GM23338 (cell line): ENCODE data around the gene NHLRC4. TPM values are rescaled to one million over a fixed set of nuclear protein-coding genes. Genes with fewer than 3 reads are reported as not detected.
A peak's percentile ranks its signal among the peaks of the same experiment; 100 is the strongest.

ENCODE experiments used
- ATAC-seq: fragments of 200-7000 bp; cut with Tn5 transposase; 3 replicates; pipeline ENCODE4 v1.9.1; 2020
- DNase-seq: peaks from one replicate; pipeline ENCODE4 v3.0.0-alpha.2; 2015; ENCODE audit warnings: low spot score
- H2AFZ ChIP-seq: fragments of 200-600 bp; sonication (generic); 2 replicates; pipeline ENCODE4 v1.8.0; 2016; ENCODE audit warnings: antibody characterized with exemption, mild to moderate bottlenecking, moderate library complexity
- H3F3A ChIP-seq: fragments of 200-600 bp; sonication (generic); replicated peaks from 2 replicates; pipeline ENCODE4 v1.8.0; 2017; ENCODE audit warnings: antibody characterized with exemption, mixed run types, low read depth
- H3K27ac ChIP-seq: fragments of 200-600 bp; sonication (generic); 2 replicates; pipeline ENCODE4 v1.6.1; 2016; ENCODE audit warnings: low read depth
- H3K27me3 ChIP-seq: fragments of 200-600 bp; sonication (generic); 2 replicates; pipeline ENCODE4 v1.8.0; 2016; ENCODE audit warnings: mild to moderate bottlenecking, mixed run types, moderate library complexity; ENCODE audit not compliant: insufficient read depth
- H3K36me3 ChIP-seq: fragments of 200-600 bp; sonication (generic); 2 replicates; pipeline ENCODE4 v1.8.0; 2016; ENCODE audit warnings: mild to moderate bottlenecking; ENCODE audit not compliant: insufficient read depth
- H3K4me1 ChIP-seq: fragments of 200-600 bp; sonication (generic); 2 replicates; pipeline ENCODE4 v1.8.0; 2016; ENCODE audit warnings: mild to moderate bottlenecking, moderate library complexity; ENCODE audit not compliant: insufficient read depth
- H3K4me2 ChIP-seq: fragments of 200-600 bp; sonication (generic); 2 replicates; pipeline ENCODE4 v1.7.1; 2017; ENCODE audit warnings: mixed run types
- H3K4me3 ChIP-seq: fragments of 200-600 bp; sonication (generic); 2 replicates; pipeline ENCODE4 v1.6.1; 2016; ENCODE audit warnings: mixed run types
- H3K79me2 ChIP-seq: fragments of 200-600 bp; sonication (generic); replicated peaks from 2 replicates; pipeline ENCODE4 v1.8.0; 2017; ENCODE audit warnings: mild to moderate bottlenecking; ENCODE audit not compliant: insufficient read depth
- H3K9me2 ChIP-seq: fragments of 200-600 bp; sonication (generic); 2 replicates; pipeline ENCODE4 v1.8.0; 2017; ENCODE audit not compliant: insufficient read depth
- H4K20me1 ChIP-seq: fragments of 200-600 bp; sonication (generic); replicated peaks from 2 replicates; pipeline ENCODE4 v1.8.0; 2017; ENCODE audit warnings: mild to moderate bottlenecking; ENCODE audit not compliant: insufficient read depth
- H3K27ac Mint-ChIP-seq: 2 replicates; pipeline ENCODE4 v1.8.0; 2020; ENCODE audit warnings: inconsistent platforms, mild to moderate bottlenecking, moderate library complexity, mixed read lengths
- H3K27me3 Mint-ChIP-seq: 3 replicates; pipeline ENCODE4 v1.8.0; 2022; ENCODE audit warnings: low read depth, mild to moderate bottlenecking, moderate library complexity, mixed read lengths, inconsistent platforms; ENCODE audit not compliant: insufficient read depth, poor library complexity
- H3K36me3 Mint-ChIP-seq: 3 replicates; pipeline ENCODE4 v1.8.0; 2021; ENCODE audit warnings: low read depth, mild to moderate bottlenecking, inconsistent platforms, moderate library complexity, mixed read lengths
- H3K4me1 Mint-ChIP-seq: 3 replicates; pipeline ENCODE4 v1.8.0; 2020; ENCODE audit warnings: mild to moderate bottlenecking, inconsistent platforms, mixed read lengths
- H3K4me3 Mint-ChIP-seq: 3 replicates; pipeline ENCODE4 v1.8.0; 2021; ENCODE audit warnings: moderate library complexity, mild to moderate bottlenecking, inconsistent platforms, mixed read lengths
- H3K9me3 Mint-ChIP-seq: 3 replicates; pipeline ENCODE4 v1.8.0; 2020; ENCODE audit warnings: moderate library complexity, mild to moderate bottlenecking, inconsistent platforms, mixed read lengths
- CREB1 ChIP-seq: fragments of 250-450 bp; sonication (Bioruptor Pico); IDR thresholded peaks from 2 replicates; pipeline ENCODE4 v1.5.0; 2020; ENCODE audit warnings: low read depth, mild to moderate bottlenecking, moderate library complexity
- CTCF ChIP-seq, 2 experiments: fragments of 200-600 bp in 1 of 2; sonication (generic) in 1 of 2; conservative IDR thresholded peaks; 2 replicates each; pipeline versions ENCODE4 v1.5.1 to v1.6.1; 2016 to 2017; ENCODE audit warnings: antibody characterized with exemption in 2 of 2, low read depth in 2 of 2, mild to moderate bottlenecking in 2 of 2, moderate library complexity in 1 of 2
- EZH2 ChIP-seq: fragments of 200-600 bp; sonication (generic); IDR thresholded peaks from one replicate; pipeline ENCODE4 v1.8.0; 2017; ENCODE audit warnings: antibody characterized with exemption, mild to moderate bottlenecking, low read depth; ENCODE audit not compliant: unreplicated experiment
- NANOG ChIP-seq: IDR thresholded peaks from 2 replicates; pipeline ENCODE4 v1.6.1; 2016; ENCODE audit warnings: antibody characterized with exemption, borderline replicate concordance
- REST ChIP-seq: IDR thresholded peaks from one replicate; pipeline ENCODE4 v1.6.1; 2018; ENCODE audit warnings: antibody characterized with exemption; ENCODE audit not compliant: unreplicated experiment
- ZNF462 ChIP-seq: fragments of 250-450 bp; sonication (Bioruptor Pico); IDR thresholded peaks from 2 replicates; pipeline ENCODE4 v1.5.0; 2020; ENCODE audit warnings: mild to moderate bottlenecking, moderate library complexity
- polyA plus RNA-seq: library from polyadenylated mRNA; unstranded; fragments of >200 nt; fragmentation: Nextera tagmentation; extraction: Ambion mirVana; gene quantifications from 2 replicates; pipeline ENCODE4 v1.2.1, GENCODE V29; 2016
- total RNA-seq: library from RNA; depleted of rRNA; stranded (reverse); fragments of >200 nt; shearing (Covaris generic); gene quantifications from 2 replicates; pipeline ENCODE4 v1.2.3, GENCODE V29; 2014

Gene NHLRC4
- total and polyA plus RNA-seq, 2 experiments from 2014 or later: 0.47 to 0.80 TPM

GRCh38 chr16:589658-590187, 22.9 kb downstream of the NHLRC4 start, which contains the start of gene RAB40C:
Gene RAB40C, plus strand, starts transcription at chr16:590066. Its CDS starts 226 bp downstream, at chr16:590292.
- Mint-ChIP-seq H3K36me3 (peaks cover 3% of the 10 kb centered on the region; the same call in 1 of the 3 replicates), H3K27me3 (peaks cover 32% of the 10 kb centered on the region), H3K4me3 (peak within 1 kb of the TSS; percentile 87), H3K27ac (peak within 1 kb of the TSS; percentile 99), H3K9me3 (no peaks in the 10 kb centered on the region; the same call in 1 of the 3 replicates), H3K4me1 (peaks cover 16% of the 10 kb centered on the region)
- Histone ChIP-seq H3K4me3 (peak within 1 kb of the TSS; percentile 98), H3K4me2 (peak within 1 kb of the TSS; percentile 88), H3F3A (peaks cover 8% of the 10 kb centered on the region; the same call in 1 of the 2 replicates), H3K79me2 (peaks cover 27% of the 10 kb centered on the region), H3K9me2 (no peaks in the 10 kb centered on the region), H3K27me3 (peaks cover 30% of the 10 kb centered on the region), H4K20me1 (peaks cover 28% of the 10 kb centered on the region), H3K27ac (peak within 1 kb of the TSS; percentile 99), H3K36me3 (no peaks in the 10 kb centered on the region), H3K4me1 (no peaks in the 10 kb centered on the region), H2AFZ (peak within 1 kb of the TSS; percentile 91)
- peak; percentile 98 for DNase-seq
- peak; percentile 85 for ATAC-seq
- TF ChIP-seq EZH2 (no peak), NANOG (no peak), CTCF (conservative IDR thresholded peaks at IDR 0.05; ENCODE audit: low read depth in 2 of 2) (peak in 1 of 2 experiments; percentile 20; a peak in 1 of 4 replicates), ZNF462 (CRISPR knock-in tag) (no peak), REST (no peak), CREB1 (peak; percentile 76)
